ENCODE data around the gene PPFIA1.

DNA sequence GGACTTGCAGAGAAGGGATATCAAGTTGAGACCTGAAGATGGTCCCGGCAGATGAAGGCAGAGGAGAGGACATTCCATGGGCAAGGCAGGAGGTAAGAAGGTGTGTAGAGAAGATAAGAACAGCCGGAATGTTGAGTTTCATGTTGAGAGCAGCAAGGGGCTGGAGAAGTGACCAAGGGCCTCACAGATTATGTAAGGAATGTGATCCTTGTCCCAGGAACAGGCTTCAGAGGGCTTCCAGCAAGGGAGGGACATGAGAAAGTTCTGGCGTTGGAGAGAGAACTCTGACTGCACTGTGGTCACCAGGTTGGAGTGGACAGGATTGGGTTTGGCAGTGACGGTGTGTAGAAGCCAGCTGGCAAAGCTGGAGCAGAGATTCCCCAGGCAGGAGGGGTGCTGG is 27.6 kb upstream of the PPFIA1 start:
- no peak for TF ChIP-seq CEBPB (IDR thresholded peaks at IDR 0.05)
- TF ChIP-seq CREB1 (IDR thresholded peaks at IDR 0.05; ENCODE audit: low read depth): no peak
- no peak for TF ChIP-seq EGR1 (IDR thresholded peaks at IDR 0.05)
- TF ChIP-seq, protein P1, sequence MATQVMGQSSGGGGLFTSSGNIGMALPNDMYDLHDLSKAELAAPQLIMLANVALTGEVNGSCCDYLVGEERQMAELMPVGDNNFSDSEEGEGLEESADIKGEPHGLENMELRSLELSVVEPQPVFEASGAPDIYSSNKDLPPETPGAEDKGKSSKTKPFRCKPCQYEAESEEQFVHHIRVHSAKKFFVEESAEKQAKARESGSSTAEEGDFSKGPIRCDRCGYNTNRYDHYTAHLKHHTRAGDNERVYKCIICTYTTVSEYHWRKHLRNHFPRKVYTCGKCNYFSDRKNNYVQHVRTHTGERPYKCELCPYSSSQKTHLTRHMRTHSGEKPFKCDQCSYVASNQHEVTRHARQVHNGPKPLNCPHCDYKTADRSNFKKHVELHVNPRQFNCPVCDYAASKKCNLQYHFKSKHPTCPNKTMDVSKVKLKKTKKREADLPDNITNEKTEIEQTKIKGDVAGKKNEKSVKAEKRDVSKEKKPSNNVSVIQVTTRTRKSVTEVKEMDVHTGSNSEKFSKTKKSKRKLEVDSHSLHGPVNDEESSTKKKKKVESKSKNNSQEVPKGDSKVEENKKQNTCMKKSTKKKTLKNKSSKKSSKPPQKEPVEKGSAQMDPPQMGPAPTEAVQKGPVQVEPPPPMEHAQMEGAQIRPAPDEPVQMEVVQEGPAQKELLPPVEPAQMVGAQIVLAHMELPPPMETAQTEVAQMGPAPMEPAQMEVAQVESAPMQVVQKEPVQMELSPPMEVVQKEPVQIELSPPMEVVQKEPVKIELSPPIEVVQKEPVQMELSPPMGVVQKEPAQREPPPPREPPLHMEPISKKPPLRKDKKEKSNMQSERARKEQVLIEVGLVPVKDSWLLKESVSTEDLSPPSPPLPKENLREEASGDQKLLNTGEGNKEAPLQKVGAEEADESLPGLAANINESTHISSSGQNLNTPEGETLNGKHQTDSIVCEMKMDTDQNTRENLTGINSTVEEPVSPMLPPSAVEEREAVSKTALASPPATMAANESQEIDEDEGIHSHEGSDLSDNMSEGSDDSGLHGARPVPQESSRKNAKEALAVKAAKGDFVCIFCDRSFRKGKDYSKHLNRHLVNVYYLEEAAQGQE (IDR thresholded peaks at IDR 0.05; ENCODE audit: low read depth): no peak
- TF ChIP-seq TAF1 (IDR thresholded peaks at IDR 0.05; ENCODE audit: low read depth): no peak
- TF ChIP-seq EP300 (IDR thresholded peaks at IDR 0.05; ENCODE audit: borderline replicate concordance): no peak
- TF ChIP-seq, protein P2, sequence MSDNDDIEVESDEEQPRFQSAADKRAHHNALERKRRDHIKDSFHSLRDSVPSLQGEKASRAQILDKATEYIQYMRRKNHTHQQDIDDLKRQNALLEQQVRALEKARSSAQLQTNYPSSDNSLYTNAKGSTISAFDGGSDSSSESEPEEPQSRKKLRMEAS (IDR thresholded peaks at IDR 0.05): no peak
- no peak for TF ChIP-seq YY1 (IDR thresholded peaks at IDR 0.05; ENCODE audit: low read depth)
- no peak for TF ChIP-seq ZBTB7A (IDR thresholded peaks at IDR 0.05; ENCODE audit: low read depth)
- no peak for TF ChIP-seq RAD21 (IDR thresholded peaks at IDR 0.05; ENCODE audit: low read depth)
- TF ChIP-seq FOXM1 (IDR thresholded peaks at IDR 0.05; ENCODE audit: borderline replicate concordance, low read depth): no peak
- TF ChIP-seq NFIC (IDR thresholded peaks at IDR 0.05): no peak
